ENCODE data around the gene AFDN. TPM values are rescaled to one million over a fixed set of nuclear protein-coding genes. Genes with fewer than 3 reads are reported as not detected.

The AFDN gene
- total RNA-seq, 8 experiments from 2014 or later = 18.1 to 161 (median 103) TPM

DNA sequence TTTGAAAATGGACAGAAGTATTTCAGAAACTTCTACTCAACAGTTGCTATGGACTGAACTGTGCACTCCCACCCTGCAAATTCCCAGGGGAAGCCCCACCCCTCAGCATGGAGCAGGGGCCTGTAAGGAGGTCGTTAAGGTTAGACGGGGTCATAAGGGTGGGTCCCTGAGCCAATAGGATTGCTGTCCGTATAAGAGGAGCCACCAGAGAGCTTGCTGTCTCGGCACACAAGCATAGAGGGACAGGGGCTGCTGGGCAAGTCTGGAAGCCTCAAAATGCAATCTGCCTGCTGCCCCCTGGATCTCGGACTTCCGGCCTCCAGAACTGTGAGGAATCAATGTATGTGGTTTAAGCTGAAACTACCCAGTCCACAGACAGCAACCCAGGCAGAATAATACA lies 37.4 kb upstream of the AFDN start:
- ATAC-seq (replicated peaks in 6 of 8) = no peak
- H3K4me3 ChIP-seq = no peak overlapping the region
- H3K4me1 ChIP-seq (replicated peaks in 1 of 2) = peaks cover 28 to 33% of the 10 kb centered on the region in 2 donors
- WGBS, 10 experiments = 43 to 100% methylated on average over 2 to 3 of the region's 6 CpGs; no CpG with 5 or more reads in 8 of the 10 experiments
- in situ Hi-C loops (cut with MboI; ENCODE audit: low pct_unique_long_range_greater_than_20kb in 2 of 9, low sequenced_read_pairs in 9 of 9, unreplicated experiment in 9 of 9) = no loop called here
- no peak overlapping the region for H3K27ac ChIP-seq

DNA sequence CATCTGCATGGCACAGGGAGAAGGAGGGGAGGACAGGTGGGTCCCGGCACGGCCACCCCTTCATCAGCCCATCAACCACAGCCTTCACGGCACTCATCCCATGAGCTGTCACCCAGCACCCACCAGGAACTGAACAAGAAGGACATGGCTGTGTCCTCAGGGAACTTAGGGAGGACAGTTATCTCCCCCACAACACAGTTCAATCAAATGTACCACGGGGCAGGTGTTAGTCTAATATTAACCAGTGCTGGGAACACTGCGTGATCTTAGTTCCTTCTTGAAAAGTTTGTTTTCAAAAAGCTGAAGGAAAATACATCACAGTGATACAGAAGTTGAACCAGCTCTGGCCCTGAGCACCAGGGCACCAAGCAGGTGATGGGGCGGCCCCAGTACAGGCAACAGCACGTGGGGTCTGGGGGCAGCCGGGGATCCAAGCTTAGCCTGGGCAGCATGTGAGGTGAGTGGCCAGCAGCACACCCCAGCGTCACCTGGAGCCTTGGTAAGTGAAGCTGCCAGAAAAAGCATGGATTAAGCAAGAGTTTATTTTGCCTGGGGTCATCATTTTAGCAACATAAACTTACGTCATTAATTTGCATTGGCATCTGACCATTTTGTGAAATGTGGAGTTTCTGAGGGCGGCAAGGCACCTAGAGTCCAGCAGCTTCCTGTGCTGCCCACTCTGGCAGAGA lies 35.5 kb upstream of the AFDN start:
- peak in 3 of 8 experiments; percentile 67 to 79 (median 73) for ATAC-seq (replicated peaks in 6 of 8)
- in situ Hi-C loops (cut with MboI; ENCODE audit: low pct_unique_long_range_greater_than_20kb in 2 of 9, low sequenced_read_pairs in 9 of 9, unreplicated experiment in 9 of 9) = no loop called here
- Histone ChIP-seq H3K4me3 (no peak overlapping the region), H3K27ac (no peak overlapping the region), H3K4me1 (replicated peaks in 1 of 2) (peaks cover 35 to 42% of the 10 kb centered on the region in 2 donors)
- WGBS, 10 experiments = 40 to 100% (median 96%) methylated on average over 1 to 8 of the region's 11 CpGs; no CpG with 5 or more reads in 2 of the 10 experiments

DNA sequence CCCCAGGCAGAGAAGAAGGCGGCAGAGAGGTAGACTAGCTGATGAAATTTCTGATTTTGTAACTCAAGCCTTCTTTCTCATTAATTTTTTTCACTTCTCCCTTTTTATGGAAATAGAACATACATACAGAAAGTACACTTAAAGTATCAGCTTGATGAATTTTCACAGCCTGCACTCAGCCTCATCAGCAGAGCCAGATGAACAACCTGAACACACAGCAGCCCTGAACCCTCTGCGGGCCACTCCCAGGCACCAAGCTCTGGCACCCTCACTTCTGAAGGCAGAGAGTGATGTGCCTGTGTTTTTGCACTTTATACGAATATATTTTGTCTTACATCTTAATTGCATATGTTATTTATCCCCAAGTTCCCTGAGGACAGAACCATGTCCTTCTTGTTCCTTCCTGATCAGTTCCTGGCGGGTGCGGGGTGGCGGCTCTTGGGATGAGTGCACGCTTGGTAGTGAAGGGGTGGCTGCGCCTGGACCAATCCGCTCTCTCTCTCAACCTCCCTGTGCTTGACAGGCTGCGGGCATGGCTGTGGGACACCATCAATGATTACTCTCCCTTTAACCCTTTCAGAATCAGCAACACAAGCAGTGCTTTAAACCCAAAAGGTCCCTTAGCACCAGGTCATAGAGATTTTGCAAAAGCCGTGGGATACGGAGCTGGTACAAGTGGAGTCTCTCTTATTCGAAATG lies 34.8 kb upstream of the AFDN start:
- in situ Hi-C loops (cut with MboI; ENCODE audit: low pct_unique_long_range_greater_than_20kb in 2 of 9, low sequenced_read_pairs in 9 of 9, unreplicated experiment in 9 of 9) = no loop called here
- 40 to 96% (median 73%) methylated on average over 2 to 6 of the region's 13 CpGs for WGBS, 10 experiments
- H3K4me1 ChIP-seq (replicated peaks in 1 of 2) = peaks cover 28 to 35% of the 10 kb centered on the region in 2 donors
- no peak overlapping the region for H3K27ac ChIP-seq
- ATAC-seq (replicated peaks in 6 of 8) = peak in 3 of 8 experiments; percentile 9 to 48 (median 23)
- H3K4me3 ChIP-seq = no peak overlapping the region

DNA sequence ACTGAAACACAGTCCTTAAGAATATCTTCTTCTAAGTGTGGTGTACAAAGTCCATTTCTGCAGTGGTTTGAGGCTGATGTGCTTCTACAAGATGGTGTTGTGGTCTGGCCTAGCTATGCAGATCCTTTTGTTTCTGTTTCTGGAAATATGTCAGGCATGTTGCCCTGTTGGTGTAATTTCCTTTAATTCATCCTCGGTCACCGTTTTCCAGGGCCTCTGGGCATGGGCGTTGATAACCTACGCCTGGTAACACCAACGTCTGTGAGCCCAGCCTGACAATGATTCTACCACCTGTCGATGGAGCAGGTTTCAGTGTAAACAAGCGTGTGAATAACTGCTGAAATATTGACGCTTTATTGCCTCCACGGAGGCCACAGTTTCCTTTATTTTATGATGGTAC lies 33.3 kb upstream of the AFDN start:
- Histone ChIP-seq H3K4me1 (replicated peaks in 1 of 2) (peaks cover 18 to 20% of the 10 kb centered on the region in 2 donors), H3K27ac (no peak overlapping the region), H3K4me3 (no peak overlapping the region)
- WGBS, 10 experiments = 22 to 85% (median 57%) methylated on average over 2 to 7 of the region's 9 CpGs
- ATAC-seq (replicated peaks in 6 of 8) = no peak
- in situ Hi-C loops (cut with MboI; ENCODE audit: low pct_unique_long_range_greater_than_20kb in 2 of 9, low sequenced_read_pairs in 9 of 9, unreplicated experiment in 9 of 9) = no loop called here

DNA sequence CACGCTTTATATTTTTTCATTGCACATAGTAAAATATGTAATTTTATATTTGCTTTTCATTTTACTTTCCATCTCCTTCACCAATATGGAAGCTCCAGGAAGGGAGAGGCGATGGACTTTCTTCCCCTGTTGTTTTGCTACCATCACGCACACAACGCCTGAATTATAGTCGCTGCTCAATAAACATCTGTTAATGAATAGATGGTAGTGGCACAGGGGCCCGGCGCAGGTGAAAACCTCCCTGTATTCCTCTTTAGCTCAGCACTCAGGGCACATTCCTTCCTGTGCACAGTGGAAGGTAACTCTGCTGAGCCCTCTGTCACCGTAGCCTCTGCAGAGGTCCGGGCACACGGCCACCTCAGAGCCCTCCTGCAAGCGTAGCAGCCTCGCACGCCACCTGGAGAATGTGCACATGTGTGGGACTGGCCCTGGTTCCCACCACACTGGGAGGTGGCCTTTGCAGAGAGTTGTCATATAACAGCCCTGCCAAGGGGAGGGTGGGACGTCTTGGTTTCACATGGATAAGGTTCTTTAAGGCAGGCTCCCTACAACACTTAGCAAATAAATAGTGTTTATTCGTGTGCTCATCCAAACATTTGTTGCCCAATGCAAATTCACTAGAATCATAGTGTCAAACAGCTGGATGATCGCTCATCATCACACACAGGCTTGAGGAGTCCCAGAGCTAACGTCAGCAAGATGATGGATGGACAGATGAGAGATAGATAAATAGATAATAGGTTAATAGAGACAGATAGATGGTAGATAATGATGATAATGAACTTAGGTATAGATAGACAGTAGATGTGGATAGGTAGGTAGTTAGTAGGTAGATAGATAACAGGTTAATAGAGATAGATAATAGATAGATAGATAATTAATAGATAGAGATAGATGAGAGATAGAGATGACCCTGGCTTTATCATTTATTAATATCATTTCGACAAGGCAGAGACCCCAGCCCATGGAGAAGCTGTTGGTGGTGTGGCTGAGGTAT lies 32.3 kb upstream of the AFDN start:
- Histone ChIP-seq H3K27ac (no peak overlapping the region), H3K4me1 (replicated peaks in 1 of 2) (peaks cover 17% of the 10 kb centered on the region in 2 donors), H3K4me3 (no peak overlapping the region)
- ATAC-seq (replicated peaks in 6 of 8) = no peak
- 35 to 100% (median 85%) methylated on average over 1 to 13 of the region's 18 CpGs for WGBS, 10 experiments
- in situ Hi-C loops (cut with MboI; ENCODE audit: low pct_unique_long_range_greater_than_20kb in 2 of 9, low sequenced_read_pairs in 9 of 9, unreplicated experiment in 9 of 9) = no loop called here

DNA sequence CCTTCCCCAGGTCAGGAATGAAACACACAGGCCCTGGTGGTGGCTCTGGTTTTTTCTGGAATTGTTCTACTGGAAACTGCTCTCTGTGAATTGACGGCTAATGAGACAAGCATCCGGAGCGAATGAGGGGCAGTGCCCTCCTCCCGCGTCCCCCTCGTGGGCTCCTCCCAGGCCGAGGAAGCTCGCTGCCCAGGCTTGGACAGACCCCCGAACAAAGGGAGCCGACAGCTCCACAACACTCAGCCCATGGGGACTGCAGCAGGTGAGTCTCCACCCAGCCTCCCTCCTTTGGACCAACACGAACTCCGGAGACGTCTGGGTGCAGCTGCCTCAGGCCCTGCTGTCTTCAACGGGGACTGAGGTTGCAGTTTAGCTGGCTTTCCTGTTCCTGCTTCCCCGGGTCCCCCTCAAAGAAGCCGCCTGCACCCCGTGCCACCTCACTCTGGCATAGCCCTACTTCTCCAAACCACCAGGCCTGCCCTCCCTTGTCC lies 31.3 kb upstream of the AFDN start:
- Histone ChIP-seq H3K4me3 (no peak overlapping the region), H3K4me1 (replicated peaks in 1 of 2) (peaks cover 20 to 22% of the 10 kb centered on the region in 2 donors), H3K27ac (peak overlapping the region in 1 of 2 donors; percentile 40)
- 60 to 87% (median 79%) methylated on average over 1 to 7 of the region's 17 CpGs; no CpG with 5 or more reads in 5 of the 10 experiments for WGBS, 10 experiments
- in situ Hi-C loops (cut with MboI; ENCODE audit: low pct_unique_long_range_greater_than_20kb in 2 of 9, low sequenced_read_pairs in 9 of 9, unreplicated experiment in 9 of 9) = no loop called here
- peak in 3 of 8 experiments; percentile 7 to 29 (median 18) for ATAC-seq (replicated peaks in 6 of 8)

DNA sequence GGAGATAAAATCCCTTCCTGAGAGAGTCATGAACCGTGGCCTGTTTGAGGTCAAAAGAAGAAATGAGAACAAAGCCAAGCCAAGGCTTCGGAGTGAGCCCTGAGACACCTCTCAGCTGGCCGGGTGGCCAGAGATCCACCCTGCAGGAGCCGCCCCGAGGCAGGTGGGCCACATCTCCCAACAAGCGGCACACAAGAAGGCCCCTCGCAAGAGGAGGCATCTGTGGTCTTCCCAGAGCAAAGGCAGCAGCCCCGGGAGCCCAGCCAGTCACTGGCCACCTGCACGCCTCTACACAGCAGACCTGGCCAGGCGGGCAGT lies 30.9 kb upstream of the AFDN start:
- no peak overlapping the region for H3K27ac ChIP-seq
- no peak overlapping the region for H3K4me3 ChIP-seq
- peaks cover 20 to 22% of the 10 kb centered on the region in 2 donors for H3K4me1 ChIP-seq (replicated peaks in 1 of 2)
- no peak for ATAC-seq (replicated peaks in 6 of 8)
- in situ Hi-C loops (cut with MboI; ENCODE audit: low pct_unique_long_range_greater_than_20kb in 2 of 9, low sequenced_read_pairs in 9 of 9, unreplicated experiment in 9 of 9) = no loop called here
- 92 to 100% (median 100%) methylated on average over 1 to 2 of the region's 10 CpGs; no CpG with 5 or more reads in 7 of the 10 experiments for WGBS, 10 experiments

DNA sequence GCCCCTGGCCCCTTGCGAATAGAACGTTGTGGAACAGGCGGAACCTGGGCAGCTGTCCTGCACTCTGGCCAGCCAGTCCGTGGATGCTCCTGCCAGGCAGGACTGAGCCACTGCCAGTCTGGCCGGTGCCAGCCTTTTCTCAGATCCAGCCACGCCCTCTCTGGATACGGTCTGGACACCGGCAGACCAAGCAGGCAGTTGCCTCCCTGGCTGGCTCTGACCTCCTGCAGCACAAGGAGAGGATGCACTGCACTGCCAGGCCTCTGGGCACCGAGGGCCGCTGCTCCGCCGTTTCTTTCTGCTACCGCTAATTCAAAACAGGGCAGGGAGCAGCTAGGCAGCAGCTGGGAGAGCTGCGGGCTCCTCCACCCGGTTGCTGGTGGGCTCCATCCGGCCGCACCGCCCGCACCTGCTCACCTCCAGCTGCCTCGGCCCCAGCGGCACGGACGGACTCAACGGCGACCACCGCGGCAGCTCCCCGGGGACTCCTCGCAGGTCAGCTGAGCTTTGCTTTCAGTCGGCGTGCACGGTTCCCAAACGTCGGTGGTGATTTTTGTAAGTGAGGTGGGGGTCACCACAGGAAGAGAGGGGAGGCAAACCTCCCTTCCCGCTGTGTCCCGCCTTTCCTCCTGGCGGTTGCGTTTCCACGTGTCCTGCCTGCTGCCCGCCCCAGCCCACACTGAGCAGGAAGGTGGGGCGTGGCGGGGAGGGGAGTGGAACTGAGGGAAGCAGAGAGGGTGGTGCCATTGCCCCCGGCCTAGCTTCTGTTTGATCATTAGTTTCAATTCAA lies 30.3 kb upstream of the AFDN start:
- ATAC-seq (replicated peaks in 6 of 8) = peak in 3 of 8 experiments; percentile 17 to 66 (median 64)
- Histone ChIP-seq H3K4me3 (no peak overlapping the region), H3K27ac (no peak overlapping the region), H3K4me1 (replicated peaks in 1 of 2) (peaks cover 20 to 22% of the 10 kb centered on the region in 2 donors)
- 8 to 88% (median 80%) methylated on average over 1 to 12 of the region's 43 CpGs; no CpG with 5 or more reads in 5 of the 10 experiments for WGBS, 10 experiments
- in situ Hi-C loops (cut with MboI; ENCODE audit: low pct_unique_long_range_greater_than_20kb in 2 of 9, low sequenced_read_pairs in 9 of 9, unreplicated experiment in 9 of 9) = no loop called here

DNA sequence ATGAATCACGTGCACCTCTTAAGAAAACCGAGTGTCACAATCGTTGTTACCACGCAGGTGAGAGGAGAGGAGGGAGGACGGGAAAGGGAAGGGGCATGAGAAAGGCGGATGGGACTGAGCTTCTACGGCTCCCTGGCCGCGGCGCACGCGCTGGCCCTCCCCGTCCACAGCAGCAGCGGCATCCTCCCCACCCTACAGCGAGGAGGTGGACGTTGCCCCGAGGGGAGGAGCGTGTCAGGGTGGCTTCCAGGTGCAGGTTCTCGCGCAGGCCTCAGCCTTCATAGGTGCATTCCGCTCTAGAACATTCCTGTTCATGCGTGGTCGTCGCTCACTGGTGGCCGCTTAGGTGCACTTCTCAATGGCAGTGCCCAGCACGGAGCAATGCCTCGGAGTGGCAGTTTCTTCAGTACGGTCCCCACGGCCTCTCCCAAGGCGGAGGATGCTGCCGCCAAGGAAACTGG lies 29.7 kb upstream of the AFDN start:
- Histone ChIP-seq H3K4me3 (no peak overlapping the region), H3K4me1 (replicated peaks in 1 of 2) (peaks cover 20 to 22% of the 10 kb centered on the region in 2 donors), H3K27ac (no peak overlapping the region)
- no peak for ATAC-seq (replicated peaks in 6 of 8)
- WGBS, 10 experiments = 38 to 99% (median 88%) methylated on average over 2 to 11 of the region's 31 CpGs; no CpG with 5 or more reads in 4 of the 10 experiments
- in situ Hi-C loops (cut with MboI; ENCODE audit: low pct_unique_long_range_greater_than_20kb in 2 of 9, low sequenced_read_pairs in 9 of 9, unreplicated experiment in 9 of 9) = no loop called here

DNA sequence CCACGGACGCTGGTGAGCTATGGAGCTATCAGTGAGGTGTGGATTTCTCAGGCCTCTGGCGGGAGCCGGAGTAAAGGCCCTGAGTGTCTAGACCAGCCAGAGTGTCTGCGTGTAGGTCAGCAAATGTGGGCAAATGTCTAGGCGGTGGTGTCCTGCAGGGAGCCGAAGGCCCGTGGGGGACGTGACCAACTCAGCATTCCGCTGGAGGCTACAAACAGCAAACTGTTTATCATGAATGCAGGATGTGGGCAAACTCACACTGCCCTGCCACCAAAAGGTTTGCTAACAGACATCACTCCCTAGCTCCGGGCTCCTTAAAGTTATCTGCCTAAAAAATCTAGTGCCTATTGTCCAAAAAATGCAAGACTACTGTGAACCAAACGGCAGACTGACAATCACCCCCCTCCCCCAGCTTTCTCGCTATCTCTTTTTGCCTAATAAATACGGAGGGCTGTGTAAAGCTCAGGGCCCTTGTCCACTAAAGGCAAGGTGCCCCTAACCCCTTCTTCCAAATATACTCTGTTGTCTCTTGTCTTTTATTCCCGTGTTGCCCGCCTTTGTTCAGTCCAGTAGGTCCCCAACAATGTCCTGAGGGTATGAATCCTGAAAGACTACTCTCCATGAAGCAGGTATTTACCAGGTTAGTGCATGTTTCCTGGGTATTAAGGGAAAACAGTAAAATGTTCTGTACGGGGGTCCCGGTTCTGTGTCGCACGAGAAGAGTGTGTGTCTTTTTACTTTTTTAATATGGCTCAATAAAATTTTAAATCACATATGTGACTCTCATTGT lies 29.0 kb upstream of the AFDN start:
- in situ Hi-C loops (cut with MboI; ENCODE audit: low pct_unique_long_range_greater_than_20kb in 2 of 9, low sequenced_read_pairs in 9 of 9, unreplicated experiment in 9 of 9) = no loop called here
- Histone ChIP-seq H3K27ac (no peak overlapping the region), H3K4me3 (no peak overlapping the region), H3K4me1 (replicated peaks in 1 of 2) (peaks cover 20 to 22% of the 10 kb centered on the region in 2 donors)
- WGBS, 10 experiments = 60 to 97% (median 83%) methylated on average over 1 to 17 of the region's 20 CpGs; no CpG with 5 or more reads in 1 of the 10 experiments
- ATAC-seq (replicated peaks in 6 of 8) = no peak

DNA sequence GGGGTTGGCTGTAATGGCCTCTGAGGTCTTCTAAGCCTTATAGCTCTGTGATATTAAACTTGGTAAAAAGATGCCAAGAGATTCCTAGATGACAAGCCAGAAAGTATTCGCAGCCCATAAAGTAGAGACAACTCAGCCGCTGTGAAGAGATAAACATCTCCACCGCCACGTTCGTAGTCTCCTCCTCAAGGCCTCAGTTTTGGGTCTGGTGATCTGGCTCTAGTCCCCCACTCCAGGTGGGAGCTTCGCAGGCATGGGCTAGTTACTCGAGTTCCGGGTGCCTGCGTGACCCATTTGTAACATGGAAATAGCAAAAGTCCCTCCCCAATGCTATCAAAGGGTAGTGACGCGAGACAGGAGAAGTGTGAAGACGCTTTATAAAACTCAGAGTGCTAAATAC lies 28.3 kb upstream of the AFDN start:
- WGBS, 10 experiments = 0 to 94% (median 79%) methylated on average over 1 to 12 of the region's 12 CpGs; no CpG with 5 or more reads in 2 of the 10 experiments
- ATAC-seq (replicated peaks in 6 of 8) = no peak
- Histone ChIP-seq H3K4me3 (no peak overlapping the region), H3K27ac (no peak overlapping the region), H3K4me1 (replicated peaks in 1 of 2) (peaks cover 20 to 22% of the 10 kb centered on the region in 2 donors)
- in situ Hi-C loops (cut with MboI; ENCODE audit: low pct_unique_long_range_greater_than_20kb in 2 of 9, low sequenced_read_pairs in 9 of 9, unreplicated experiment in 9 of 9) = no loop called here

All from motor neuron (in vitro differentiated cells).